Activated B cell treated with CpG ODN at 0.5 μM for 24 hours (primary cell): Measurements from ENCODE around the gene EIPR1. TPM values are rescaled to one million over a fixed set of nuclear protein-coding genes. Genes with fewer than 3 reads are reported as not detected.

ENCODE experiments used
- ATAC-seq: fragments of 200-7000 bp; cut with Tn5 transposase; one replicate; pipeline ENCODE4 v1.10.0; 2021; ENCODE audit warnings: low read depth, mild to moderate bottlenecking, moderate library complexity
- CTCF ChIA-PET: fragments of 350-600 bp; sonication (Branson Sonifier 250); formaldehyde crosslinking; loops from one replicate; lab custom pipeline; 2021; ENCODE audit warnings: antibody characterized with exemption; lab: Charles Lee
- POLR2A ChIA-PET: fragments of 350-600 bp; sonication (Branson Sonifier 250); formaldehyde crosslinking; loops from one replicate; lab custom pipeline; 2021; ENCODE audit warnings: antibody characterized with exemption; lab: Charles Lee
- DNase-seq: peaks from one replicate; pipeline ENCODE4 v3.0.0; 2022
- H3K27ac Mint-ChIP-seq: one replicate; pipeline ENCODE4 v1.8.0; 2020; ENCODE audit warnings: mixed read lengths
- H3K27me3 Mint-ChIP-seq: one replicate; pipeline ENCODE4 v1.8.0; 2021; ENCODE audit warnings: mixed read lengths
- H3K36me3 Mint-ChIP-seq: one replicate; pipeline ENCODE4 v1.8.0; 2021; ENCODE audit warnings: low read depth, mixed read lengths
- H3K4me1 Mint-ChIP-seq: one replicate; pipeline ENCODE4 v1.8.0; 2021; ENCODE audit warnings: mixed read lengths
- H3K4me3 Mint-ChIP-seq: one replicate; pipeline ENCODE4 v1.8.0; 2020; ENCODE audit warnings: mild to moderate bottlenecking, mixed read lengths
- H3K9me3 Mint-ChIP-seq: one replicate; pipeline ENCODE4 v1.8.0; 2020; ENCODE audit warnings: mixed read lengths
- intact Hi-C: fragments of 100-400 bp; cut with micrococcal nuclease; formaldehyde crosslinking; loops from one replicate; pipeline ENCODE4 v1.15.1; 2024
- total RNA-seq: library from RNA; stranded (reverse); gene quantifications from 2 replicates; pipeline ENCODE4 v1.2.3, GENCODE V29; 2022
- TF ChIP-seq, protein P1 (sequence below): fragments of 200-600 bp; IDR thresholded peaks from one replicate; pipeline ENCODE4 v1.8.0; 2022; ENCODE audit warnings: antibody characterized with exemption, mild to moderate bottlenecking

The EIPR1 gene
- total RNA-seq, 1 donor from 2014 or later: 36.3 TPM

DNA sequence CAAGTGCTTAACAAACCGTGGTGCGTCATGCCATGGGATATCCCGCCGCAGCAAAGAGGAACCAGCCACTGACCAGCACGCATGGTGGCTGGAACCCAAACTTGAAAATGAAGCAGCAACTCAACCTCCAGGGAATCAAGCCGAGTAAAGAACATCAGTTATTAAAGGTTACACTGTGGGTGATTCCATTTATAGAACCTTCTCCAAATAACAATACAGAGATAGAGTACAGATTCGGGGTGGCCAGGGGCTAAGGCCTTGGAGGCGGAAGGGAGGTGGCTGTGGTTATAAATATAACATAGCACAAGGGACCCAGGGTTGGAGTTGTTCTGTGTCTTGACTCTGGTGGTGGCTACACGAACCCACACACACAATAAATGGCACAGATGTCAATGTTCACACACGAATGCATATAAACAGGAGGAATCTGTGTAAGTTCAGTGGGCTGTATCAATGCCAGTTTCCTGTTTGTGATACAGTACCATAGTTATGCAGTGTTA, 123.1 kb downstream of the EIPR1 start:
- CTCF ChIA-PET: interaction anchor here (0.9 kb wide), 1 partner anchor 12 kb away, joined by 3 read pairs; no protein-coding TSS in a partner anchor
- Mint-ChIP-seq H3K4me1 (peaks cover 63% of the 10 kb centered on the region), H3K27me3 (no peaks in the 10 kb centered on the region), H3K9me3 (no peaks in the 10 kb centered on the region), H3K4me3 (peak overlapping the region; percentile 68), H3K27ac (peak overlapping the region; percentile 89), H3K36me3 (peaks cover 32% of the 10 kb centered on the region)
- ATAC-seq (peak; percentile 80), DNase-seq (peak; percentile 41)
- intact Hi-C loops: loop anchor here (1.0 to 10.0 kb wide), 6 partner anchors 12 to 123 kb away; partner anchors contain the start of gene EIPR1
- POLR2A ChIA-PET: interaction anchor here (0.7 to 2.2 kb wide), 7 partner anchors 12 to 304 kb away, joined by 3 to 17 read pairs (median 6); partner anchors contain the start of gene RNASEH1
- TF ChIP-seq, protein P1, sequence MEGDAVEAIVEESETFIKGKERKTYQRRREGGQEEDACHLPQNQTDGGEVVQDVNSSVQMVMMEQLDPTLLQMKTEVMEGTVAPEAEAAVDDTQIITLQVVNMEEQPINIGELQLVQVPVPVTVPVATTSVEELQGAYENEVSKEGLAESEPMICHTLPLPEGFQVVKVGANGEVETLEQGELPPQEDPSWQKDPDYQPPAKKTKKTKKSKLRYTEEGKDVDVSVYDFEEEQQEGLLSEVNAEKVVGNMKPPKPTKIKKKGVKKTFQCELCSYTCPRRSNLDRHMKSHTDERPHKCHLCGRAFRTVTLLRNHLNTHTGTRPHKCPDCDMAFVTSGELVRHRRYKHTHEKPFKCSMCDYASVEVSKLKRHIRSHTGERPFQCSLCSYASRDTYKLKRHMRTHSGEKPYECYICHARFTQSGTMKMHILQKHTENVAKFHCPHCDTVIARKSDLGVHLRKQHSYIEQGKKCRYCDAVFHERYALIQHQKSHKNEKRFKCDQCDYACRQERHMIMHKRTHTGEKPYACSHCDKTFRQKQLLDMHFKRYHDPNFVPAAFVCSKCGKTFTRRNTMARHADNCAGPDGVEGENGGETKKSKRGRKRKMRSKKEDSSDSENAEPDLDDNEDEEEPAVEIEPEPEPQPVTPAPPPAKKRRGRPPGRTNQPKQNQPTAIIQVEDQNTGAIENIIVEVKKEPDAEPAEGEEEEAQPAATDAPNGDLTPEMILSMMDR: no peak

DNA sequence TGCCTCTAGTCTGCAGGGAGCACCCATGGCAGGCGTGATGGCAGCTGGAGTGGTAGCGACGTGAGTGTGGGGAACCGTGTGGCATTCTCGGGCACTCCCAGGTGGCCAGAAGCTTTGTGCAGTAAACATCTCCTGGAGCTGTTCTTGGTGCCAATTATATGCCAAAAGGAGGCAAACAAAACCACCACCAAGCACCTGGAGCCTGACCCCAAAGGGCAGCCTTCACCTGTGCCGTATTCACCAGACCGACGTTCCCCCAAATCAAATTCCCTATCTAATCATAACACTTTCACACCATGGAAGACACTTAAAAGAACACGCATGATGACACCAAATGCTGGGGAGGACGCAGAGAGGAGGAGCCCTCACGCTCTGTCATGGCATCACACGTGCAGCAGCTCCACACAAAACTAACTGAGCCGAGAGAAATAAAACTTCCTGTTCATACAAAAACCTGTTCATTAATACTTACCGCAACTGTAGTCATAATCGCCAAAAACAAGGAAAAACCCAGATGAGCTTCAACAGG, 123.6 kb downstream of the EIPR1 start:
- Mint-ChIP-seq H3K27ac (peak overlapping the region; percentile 89), H3K9me3 (peaks cover 5% of the 10 kb centered on the region), H3K27me3 (no peaks in the 10 kb centered on the region), H3K4me3 (peak overlapping the region; percentile 68), H3K4me1 (peaks cover 61% of the 10 kb centered on the region), H3K36me3 (peaks cover 38% of the 10 kb centered on the region)
- peak; percentile 72 for ATAC-seq
- no peak for DNase-seq
- ChIA-PET CTCF (interaction anchor here (0.9 kb wide), 1 partner anchor 11 kb away, joined by 3 read pairs; no protein-coding TSS in a partner anchor), POLR2A (interaction anchor here (0.9 to 2.2 kb wide), 6 partner anchors 11 to 305 kb away, joined by 3 to 17 read pairs (median 7); partner anchors contain the start of gene RNASEH1)
- TF ChIP-seq, protein P1: no peak
- intact Hi-C loops: loop anchor here (1.0 to 10.0 kb wide), 6 partner anchors 12 to 123 kb away; partner anchors contain the start of gene EIPR1

DNA sequence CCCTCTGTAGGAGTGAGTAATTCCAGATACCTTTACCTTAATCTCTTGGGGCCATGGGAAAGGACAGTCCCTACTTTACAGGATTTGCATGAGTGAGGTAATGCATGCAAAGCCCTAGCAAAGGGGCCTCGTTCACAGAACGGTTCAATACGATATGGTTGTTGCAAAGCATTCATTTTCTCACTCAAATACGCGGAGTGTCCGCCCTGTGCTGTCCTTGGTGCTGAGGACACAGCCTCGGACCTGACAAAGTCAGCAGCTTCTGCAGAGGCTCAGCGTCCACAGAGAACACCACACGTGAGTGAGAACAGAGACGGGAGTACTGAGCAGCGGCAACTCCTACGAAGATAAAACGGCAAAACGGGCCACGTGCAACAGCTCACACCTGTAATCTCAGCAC, 125.7 kb downstream of the EIPR1 start:
- no peak overlapping the region for H3K4me3 Mint-ChIP-seq
- no peak for DNase-seq
- intact Hi-C loops: loop anchor here (10.0 kb wide), 1 partner anchor 47 kb away; no protein-coding TSS in a partner anchor
- H3K36me3 Mint-ChIP-seq: peaks cover 35% of the 10 kb centered on the region
- peaks cover 8% of the 10 kb centered on the region for H3K9me3 Mint-ChIP-seq
- TF ChIP-seq, protein P1: no peak
- peaks cover 49% of the 10 kb centered on the region for H3K4me1 Mint-ChIP-seq
- H3K27ac Mint-ChIP-seq: no peak overlapping the region
- ATAC-seq: no peak
- CTCF ChIA-PET: no interaction called here
- no peaks in the 10 kb centered on the region for H3K27me3 Mint-ChIP-seq
- POLR2A ChIA-PET: no interaction called here

DNA sequence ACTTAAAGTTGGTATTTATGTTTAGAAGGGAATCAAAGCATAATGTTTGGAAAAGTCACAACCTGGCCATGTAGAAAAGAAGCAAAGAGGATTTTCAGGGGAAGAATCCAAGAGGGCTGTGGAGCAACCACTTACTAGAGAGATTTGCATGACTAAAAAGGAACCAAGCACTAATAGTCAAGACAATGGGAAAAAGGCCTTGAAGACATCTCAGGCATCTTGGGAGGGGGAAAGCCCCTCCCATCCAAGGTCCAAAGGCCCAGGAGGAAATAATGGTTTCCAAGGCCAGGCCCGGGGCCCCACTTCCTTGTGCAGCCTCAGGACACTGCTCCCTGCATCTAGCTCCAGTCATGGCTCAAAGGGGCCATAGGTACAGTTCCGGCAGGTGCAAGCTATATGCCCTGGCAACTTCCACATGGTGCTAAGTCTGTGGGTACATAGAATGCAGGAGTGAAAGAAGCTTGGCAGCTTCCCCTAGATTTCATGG, 128.1 kb downstream of the EIPR1 start:
- ATAC-seq: no peak
- no peak for DNase-seq
- TF ChIP-seq, protein P1: no peak
- CTCF ChIA-PET: no interaction called here
- no peak overlapping the region for H3K27ac Mint-ChIP-seq
- no peak overlapping the region for H3K4me3 Mint-ChIP-seq
- POLR2A ChIA-PET: no interaction called here
- peaks cover 27% of the 10 kb centered on the region for H3K4me1 Mint-ChIP-seq
- intact Hi-C loops: no loop called here
- peaks cover 8% of the 10 kb centered on the region for H3K9me3 Mint-ChIP-seq
- no peaks in the 10 kb centered on the region for H3K27me3 Mint-ChIP-seq
- peaks cover 30% of the 10 kb centered on the region for H3K36me3 Mint-ChIP-seq

DNA sequence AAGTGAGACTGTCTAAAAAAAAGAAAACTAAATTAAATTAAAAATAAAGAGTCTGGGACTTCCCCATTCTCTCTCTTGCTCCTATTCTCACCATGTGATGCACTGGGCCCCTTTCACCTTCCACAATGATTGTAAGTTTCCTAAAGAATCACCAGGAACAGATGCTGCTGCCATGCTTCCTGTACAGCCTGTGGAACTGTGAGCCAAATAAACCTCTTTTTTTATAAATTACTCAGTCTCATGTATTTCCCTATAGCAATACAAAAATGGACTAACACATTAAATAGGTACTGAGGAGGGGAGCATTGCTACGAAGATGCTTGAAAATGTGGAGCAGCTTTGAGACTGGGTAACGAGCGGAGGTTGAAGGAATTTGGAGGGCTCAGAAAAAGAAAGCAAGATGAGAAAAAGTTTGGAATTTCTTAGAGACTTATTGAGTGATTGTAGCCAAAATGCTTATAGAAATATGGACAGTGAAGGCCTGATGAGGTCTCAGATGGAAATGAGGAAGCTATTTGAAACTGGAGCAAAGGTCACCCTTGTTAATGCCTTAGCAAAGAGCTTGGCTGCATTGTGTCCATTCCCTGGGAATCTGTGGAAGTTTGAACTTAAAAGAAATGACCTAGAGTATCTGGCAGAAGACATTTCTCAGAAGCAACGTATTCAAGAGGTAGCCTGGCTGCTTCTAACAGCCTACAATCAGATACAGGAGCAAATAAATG, 128.7 kb downstream of the EIPR1 start:
- H3K36me3 Mint-ChIP-seq: peaks cover 27% of the 10 kb centered on the region
- DNase-seq: no peak
- peaks cover 21% of the 10 kb centered on the region for H3K4me1 Mint-ChIP-seq
- H3K27me3 Mint-ChIP-seq: no peaks in the 10 kb centered on the region
- ChIA-PET POLR2A (no interaction called here), CTCF (no interaction called here)
- ATAC-seq: no peak
- intact Hi-C loops: no loop called here
- no peak overlapping the region for H3K27ac Mint-ChIP-seq
- no peak overlapping the region for H3K4me3 Mint-ChIP-seq
- TF ChIP-seq, protein P1: no peak
- peaks cover 8% of the 10 kb centered on the region for H3K9me3 Mint-ChIP-seq
